Thymus (tissue), 11 donors: ENCODE measurements around the gene PDE4B. TPM values are rescaled to one million over a fixed set of nuclear protein-coding genes. Genes with fewer than 3 reads are reported as not detected.

ENCODE experiments used
- DNase-seq, 9 donors: peaks; one replicate each; pipeline ENCODE4 v3.0.0-alpha.2; 2013; ENCODE audit warnings: low spot score in 9 of 9, low read depth in 6 of 9, missing footprints in 1 of 9
- H3K27ac ChIP-seq, 2 donors: one replicate each; pipeline ENCODE4 v1.5.1; 2013; ENCODE audit warnings: control low read depth in 1 of 2, low read depth in 1 of 2, low read length in 1 of 2, mild to moderate bottlenecking in 1 of 2, moderate library complexity in 1 of 2
- H3K27me3 ChIP-seq, 2 donors: one replicate each; pipeline ENCODE4 v1.5.1; 2013; ENCODE audit warnings: low read length in 1 of 2; ENCODE audit not compliant: control insufficient read depth in 2 of 2, insufficient read depth in 1 of 2
- H3K36me3 ChIP-seq, 2 donors: one replicate each; pipeline ENCODE4 v1.5.1; 2013; ENCODE audit warnings: low read length in 1 of 2, mild to moderate bottlenecking in 1 of 2, moderate library complexity in 1 of 2; ENCODE audit not compliant: control insufficient read depth in 2 of 2, insufficient read depth in 2 of 2
- H3K4me1 ChIP-seq, 2 donors: one replicate each; pipeline ENCODE4 v1.5.1; 2013; ENCODE audit warnings: low read length in 2 of 2; ENCODE audit not compliant: control insufficient read depth in 2 of 2, insufficient read depth in 2 of 2
- H3K4me3 ChIP-seq, 2 donors: one replicate each; pipeline ENCODE4 v1.5.1; 2013; ENCODE audit warnings: low read length in 2 of 2, control low read depth in 1 of 2, mild to moderate bottlenecking in 1 of 2
- H3K9me3 ChIP-seq, 2 donors: one replicate each; pipeline ENCODE4 v1.5.1; 2013; ENCODE audit warnings: low read length in 1 of 2, mild to moderate bottlenecking in 1 of 2; ENCODE audit not compliant: control insufficient read depth in 2 of 2, insufficient read depth in 1 of 2
- WGBS: extraction: QIAGEN DNeasy Blood & Tissue Kit; methylation state at CpG from one replicate; pipeline ENCODE4 v1.1.7; 2013; 5-methylcytosine and 5-hydroxymethylcytosine counted together
- polyA plus RNA-seq: library from polyadenylated mRNA; stranded (reverse); fragments of 200-250 nt; gene quantifications from one replicate; pipeline ENCODE4 v1.2.3, GENCODE V29; 2013
- total RNA-seq: library from RNA; stranded (reverse); fragments of 120-200 nt; gene quantifications from one replicate; pipeline ENCODE4 v1.2.4, GENCODE V29; 2013
- donor health status: healthy.

Gene PDE4B
- total and polyA plus RNA-seq, 2 donors: 9.9 to 10.9 TPM

- Histone ChIP-seq H3K36me3 (no peaks in the 10 kb centered on the region), H3K4me1 (no peaks in the 10 kb centered on the region), H3K27me3 (no peaks in the 10 kb centered on the region), H3K4me3 (no peak overlapping the region), H3K27ac (no peak overlapping the region), H3K9me3 (no peaks in the 10 kb centered on the region)
- DNase-seq: no peak
Measured at GRCh38 chr1:65824103-65824502, 31.4 kb downstream of the PDE4B start.

DNA sequence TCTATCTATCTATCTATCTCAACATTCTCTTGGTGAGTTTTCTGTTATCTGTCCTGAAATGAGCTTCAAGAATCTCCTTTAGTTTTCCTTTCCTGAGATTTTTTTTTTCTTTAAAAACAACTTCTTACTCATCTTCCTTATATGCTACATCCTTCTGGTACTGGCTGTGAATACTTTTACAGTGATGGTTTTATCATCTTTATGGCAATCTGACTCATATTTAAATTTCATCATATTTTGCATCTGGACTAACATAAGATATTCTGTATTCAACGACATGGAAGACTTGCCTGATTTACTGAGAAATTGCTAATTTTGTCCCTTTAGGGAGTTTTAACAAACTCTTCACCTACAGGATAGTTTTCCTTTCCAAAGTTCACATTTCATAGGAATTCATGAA, 33.0 kb downstream of the PDE4B start:
- Histone ChIP-seq H3K4me1 (no peaks in the 10 kb centered on the region), H3K27ac (no peak overlapping the region), H3K9me3 (no peaks in the 10 kb centered on the region), H3K4me3 (no peak overlapping the region), H3K36me3 (no peaks in the 10 kb centered on the region), H3K27me3 (no peaks in the 10 kb centered on the region)
- WGBS: 98% methylated on average over 1 of the region's 1 CpG
- DNase-seq: no peak

- H3K36me3 ChIP-seq: no peaks in the 10 kb centered on the region
- DNase-seq: no peak
- no peak overlapping the region for H3K27ac ChIP-seq
- H3K4me3 ChIP-seq: no peak overlapping the region
- H3K9me3 ChIP-seq: no peaks in the 10 kb centered on the region
- no peaks in the 10 kb centered on the region for H3K4me1 ChIP-seq
- H3K27me3 ChIP-seq: no peaks in the 10 kb centered on the region
- WGBS: 95% methylated on average over 3 of the region's 3 CpGs
Measured at GRCh38 chr1:65826782-65827181, 34.1 kb downstream of the PDE4B start.

- no peaks in the 10 kb centered on the region for H3K27me3 ChIP-seq
- WGBS: 94% methylated on average over 1 of the region's 1 CpG
- H3K9me3 ChIP-seq: no peaks in the 10 kb centered on the region
- H3K27ac ChIP-seq: no peak overlapping the region
- H3K36me3 ChIP-seq: no peaks in the 10 kb centered on the region
- DNase-seq: no peak
- no peak overlapping the region for H3K4me3 ChIP-seq
- H3K4me1 ChIP-seq: no peaks in the 10 kb centered on the region
Measured at GRCh38 chr1:65827346-65827745, 34.7 kb downstream of the PDE4B start.

DNA sequence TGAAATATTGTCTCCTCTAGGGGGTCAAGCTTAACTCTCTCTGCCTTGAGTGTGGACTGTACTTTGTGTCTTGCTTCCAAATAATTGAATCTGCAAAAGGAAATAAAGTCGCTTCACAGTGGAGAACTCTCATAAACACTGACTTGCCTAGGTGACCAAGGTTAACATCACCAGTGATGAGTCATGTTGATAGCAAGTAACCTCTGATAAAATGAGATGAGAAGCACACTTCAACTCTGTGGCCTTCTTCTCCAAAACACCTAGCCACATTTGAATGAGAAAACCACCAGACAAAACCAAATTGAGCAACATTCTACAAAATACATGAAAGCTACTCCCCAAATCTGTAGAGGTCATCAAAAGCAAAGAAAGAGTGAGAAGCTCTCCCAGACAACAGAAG, 37.6 kb downstream of the PDE4B start:
- no peak for DNase-seq
- Histone ChIP-seq H3K4me3 (no peak overlapping the region), H3K27me3 (no peaks in the 10 kb centered on the region), H3K36me3 (no peaks in the 10 kb centered on the region), H3K9me3 (no peaks in the 10 kb centered on the region), H3K27ac (no peak overlapping the region), H3K4me1 (no peaks in the 10 kb centered on the region)
- WGBS: 96% methylated on average over 1 of the region's 1 CpG

DNA sequence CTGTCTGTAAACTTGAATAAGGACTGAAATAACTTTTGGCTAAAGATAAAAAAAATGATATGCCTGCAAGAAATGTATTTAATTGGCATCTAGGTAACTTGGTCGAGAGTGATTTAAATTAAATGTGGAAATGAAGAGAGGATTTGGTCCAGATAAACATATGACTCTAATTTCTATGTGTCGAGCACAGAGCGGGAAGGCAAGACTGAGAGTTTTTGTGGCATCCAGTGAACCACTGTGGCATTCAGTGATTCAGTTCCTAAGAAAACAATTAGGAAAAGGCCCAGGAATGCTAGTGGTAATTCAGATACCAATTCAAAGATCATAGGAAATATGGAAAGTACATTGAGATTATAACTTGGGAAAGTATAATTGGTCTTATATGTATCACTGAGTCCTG, 39.6 kb downstream of the PDE4B start:
- Histone ChIP-seq H3K27ac (no peak overlapping the region), H3K9me3 (no peaks in the 10 kb centered on the region), H3K4me1 (no peaks in the 10 kb centered on the region), H3K36me3 (no peaks in the 10 kb centered on the region), H3K27me3 (no peaks in the 10 kb centered on the region), H3K4me3 (no peak overlapping the region)
- DNase-seq: no peak
- 78% methylated on average over 3 of the region's 3 CpGs for WGBS

DNA sequence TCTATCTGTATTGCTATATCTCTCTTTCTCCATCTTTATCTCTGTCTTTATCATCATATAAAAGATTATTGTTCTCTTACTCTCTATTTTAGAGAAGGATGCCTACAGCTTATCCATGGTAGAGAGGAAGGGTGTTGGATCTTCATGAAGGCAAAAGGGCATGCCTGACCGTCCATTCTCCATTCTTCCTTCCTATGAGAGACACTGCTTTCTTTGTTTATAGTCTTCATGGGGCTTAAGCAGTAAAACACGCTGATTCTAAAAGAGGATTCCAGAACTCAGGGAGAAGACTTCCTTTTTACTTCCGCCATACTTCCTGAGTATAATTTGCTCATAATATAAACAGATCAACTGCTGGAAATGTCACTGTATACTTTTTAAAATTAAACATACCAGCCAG, 44.0 kb downstream of the PDE4B start:
- Histone ChIP-seq H3K9me3 (no peaks in the 10 kb centered on the region), H3K4me1 (no peaks in the 10 kb centered on the region), H3K27me3 (no peaks in the 10 kb centered on the region), H3K27ac (no peak overlapping the region), H3K4me3 (no peak overlapping the region), H3K36me3 (no peaks in the 10 kb centered on the region)
- DNase-seq: no peak
- 94% methylated on average over 3 of the region's 3 CpGs for WGBS

GRCh38 chr1:65840683-65841082, 48.0 kb downstream of the PDE4B start:
- H3K9me3 ChIP-seq: no peaks in the 10 kb centered on the region
- no peaks in the 10 kb centered on the region for H3K36me3 ChIP-seq
- no peak overlapping the region for H3K4me3 ChIP-seq
- no peak for DNase-seq
- 96% methylated on average over 7 of the region's 7 CpGs for WGBS
- no peaks in the 10 kb centered on the region for H3K4me1 ChIP-seq
- H3K27ac ChIP-seq: no peak overlapping the region
- H3K27me3 ChIP-seq: no peaks in the 10 kb centered on the region

GRCh38 chr1:65844296-65844695, 51.6 kb downstream of the PDE4B start:
- no peak overlapping the region for H3K4me3 ChIP-seq
- H3K27ac ChIP-seq: no peak overlapping the region
- no peaks in the 10 kb centered on the region for H3K36me3 ChIP-seq
- no peak for DNase-seq
- no peaks in the 10 kb centered on the region for H3K27me3 ChIP-seq
- WGBS: 98% methylated on average over 4 of the region's 4 CpGs
- no peaks in the 10 kb centered on the region for H3K4me1 ChIP-seq
- peaks cover 0 to under 1% of the 10 kb centered on the region in 2 donors for H3K9me3 ChIP-seq
